Body of pancreas (tissue), 4 donors: ENCODE data around the gene ETFBKMT.

Source experiments
- POLR2A ChIP-seq, 3 donors: fragments of 450-650 bp; IDR thresholded peaks; one replicate each; pipeline ENCODE4 v1.6.1; 2016; ENCODE audit warnings: antibody characterized with exemption in 3 of 3, mild to moderate bottlenecking in 2 of 3
- TF ChIP-seq, protein P1 (sequence below), 7 experiments: fragments of 450-650 bp in 4 of 7; fragments of 200-600 bp in 3 of 7; sonication (generic) in 3 of 7; IDR thresholded peaks; one replicate each; pipeline ENCODE4 v1.5.1; 2016 to 2019; ENCODE audit warnings: antibody characterized with exemption in 7 of 7

DNA sequence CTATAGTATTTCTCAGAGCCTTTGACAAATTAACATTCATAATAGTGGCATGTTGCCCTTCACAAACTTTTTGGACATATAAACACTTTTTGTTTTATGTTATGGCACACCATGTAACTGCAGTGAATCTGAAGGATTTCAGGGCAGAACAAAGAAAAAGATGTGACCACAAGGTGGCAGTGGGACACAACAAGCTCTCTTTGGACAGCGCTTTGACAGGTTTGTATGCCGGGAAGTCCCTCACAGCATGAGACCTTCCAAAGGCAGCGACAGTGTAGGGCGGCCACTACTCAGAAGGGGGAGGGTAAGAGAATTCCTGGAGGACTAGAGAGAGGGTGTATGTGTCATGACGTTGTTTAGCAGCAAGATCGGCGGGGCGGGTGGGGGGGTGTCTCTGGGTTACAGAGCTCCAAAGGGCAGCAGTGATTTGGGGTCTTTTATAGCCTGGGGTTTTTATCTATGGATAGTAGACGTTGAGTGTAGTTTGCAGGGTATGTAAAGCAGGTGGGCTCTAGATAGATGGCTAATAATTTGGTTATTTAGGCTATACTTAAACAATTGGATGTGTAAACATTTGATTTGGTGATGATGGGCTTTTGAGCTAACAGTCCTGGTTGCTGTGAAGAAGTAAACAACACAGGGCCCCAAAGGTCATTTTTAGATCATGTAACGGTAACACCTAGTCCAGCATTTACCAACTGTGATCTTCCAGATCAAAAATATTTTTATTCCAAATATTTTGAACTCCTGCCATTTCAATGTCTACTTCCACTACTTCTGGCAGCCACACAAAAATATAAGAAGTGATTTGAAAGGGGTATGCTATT, 22.9 kb downstream of the ETFBKMT start:
- TF ChIP-seq, protein P1, sequence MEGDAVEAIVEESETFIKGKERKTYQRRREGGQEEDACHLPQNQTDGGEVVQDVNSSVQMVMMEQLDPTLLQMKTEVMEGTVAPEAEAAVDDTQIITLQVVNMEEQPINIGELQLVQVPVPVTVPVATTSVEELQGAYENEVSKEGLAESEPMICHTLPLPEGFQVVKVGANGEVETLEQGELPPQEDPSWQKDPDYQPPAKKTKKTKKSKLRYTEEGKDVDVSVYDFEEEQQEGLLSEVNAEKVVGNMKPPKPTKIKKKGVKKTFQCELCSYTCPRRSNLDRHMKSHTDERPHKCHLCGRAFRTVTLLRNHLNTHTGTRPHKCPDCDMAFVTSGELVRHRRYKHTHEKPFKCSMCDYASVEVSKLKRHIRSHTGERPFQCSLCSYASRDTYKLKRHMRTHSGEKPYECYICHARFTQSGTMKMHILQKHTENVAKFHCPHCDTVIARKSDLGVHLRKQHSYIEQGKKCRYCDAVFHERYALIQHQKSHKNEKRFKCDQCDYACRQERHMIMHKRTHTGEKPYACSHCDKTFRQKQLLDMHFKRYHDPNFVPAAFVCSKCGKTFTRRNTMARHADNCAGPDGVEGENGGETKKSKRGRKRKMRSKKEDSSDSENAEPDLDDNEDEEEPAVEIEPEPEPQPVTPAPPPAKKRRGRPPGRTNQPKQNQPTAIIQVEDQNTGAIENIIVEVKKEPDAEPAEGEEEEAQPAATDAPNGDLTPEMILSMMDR (IDR thresholded peaks at IDR 0.05) = peak; percentile 23 to 74 (median 62)
- TF ChIP-seq POLR2A (IDR thresholded peaks at IDR 0.05) = no peak
